ENCODE measurements around the gene ZC2HC1B.
A peak's percentile ranks its signal among the peaks of the same experiment; 100 is the strongest.
"Not testable (repeated sequence)": the region's sequence is repeated elsewhere in the genome, so short reads cannot be mapped to it uniquely, and the experiment has no call there.

Gene ZC2HC1B

DNA sequence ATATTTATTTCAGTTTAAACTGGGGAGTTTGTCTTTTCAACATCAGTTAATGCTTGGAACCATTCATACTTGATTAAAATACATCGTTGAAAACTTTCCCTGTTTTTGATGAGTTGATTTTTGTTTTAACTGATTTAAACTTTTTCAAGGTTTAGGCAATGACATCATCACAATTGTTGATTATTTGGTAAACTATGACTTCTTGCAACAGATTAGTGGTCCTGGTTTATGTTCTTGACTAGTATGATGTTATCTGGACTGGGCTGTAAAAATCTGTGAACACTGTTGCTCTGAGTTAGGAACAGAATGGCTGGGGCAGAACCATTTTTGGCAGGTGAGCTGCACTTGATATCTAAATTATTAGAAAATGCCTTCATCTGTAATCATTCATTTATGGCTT lies at the start of gene ZC2HC1B:
Gene ZC2HC1B, plus strand, starts transcription at position 241 of the 400 bp plus-strand sequence. Its CDS starts 66 bp downstream, at position 307.
- DNase-seq, result no peak

GRCh38 chr6:143817621-143818020 lies 46.7 kb upstream of the ZC2HC1B start:
- DNase-seq, result no peak

DNA sequence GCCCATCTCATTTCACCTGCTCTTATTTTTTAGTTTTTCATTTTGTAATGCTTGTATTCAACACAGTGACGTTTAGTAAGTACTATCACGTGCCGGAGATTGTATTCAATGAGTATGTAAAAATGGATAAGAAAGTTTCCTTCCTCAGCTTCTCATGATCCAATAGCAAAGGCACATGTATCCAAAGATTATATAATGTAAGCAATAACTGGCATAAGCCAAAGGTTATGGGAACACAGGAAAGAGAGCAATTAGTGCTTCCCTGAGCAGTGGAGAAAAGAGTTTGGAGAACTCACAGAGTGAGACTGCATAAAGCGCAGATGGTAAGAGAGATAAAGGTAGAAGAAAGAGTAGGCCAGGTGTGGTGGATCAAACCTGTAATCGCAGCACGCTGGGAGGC lies 42.9 kb upstream of the ZC2HC1B start:
- DNase-seq, result no peak

- DNase-seq, result no peak
Measured at GRCh38 chr6:143822584-143823024, 41.7 kb upstream of the ZC2HC1B start.

DNA sequence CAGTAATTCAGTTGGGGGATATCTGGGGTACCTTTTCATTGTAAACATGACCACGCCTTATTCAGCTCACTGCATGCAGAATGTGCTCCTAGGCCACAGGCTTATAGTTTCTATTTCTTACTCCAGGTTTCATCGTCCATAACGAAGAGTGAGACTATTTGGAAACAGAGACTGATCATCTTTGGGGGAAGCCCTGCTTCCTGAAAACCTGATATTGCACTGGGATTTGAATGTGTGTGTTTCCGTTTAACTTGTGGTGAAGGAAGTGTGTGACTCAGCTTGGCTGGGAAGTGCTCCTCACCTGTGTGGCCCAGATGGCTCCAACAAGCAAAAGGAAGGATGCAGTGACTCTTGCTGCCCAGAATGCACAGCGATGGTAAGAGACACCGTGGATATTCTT lies 40.7 kb upstream of the ZC2HC1B start:
- DNase-seq, result no peak

GRCh38 chr6:143828572-143828971 lies 35.7 kb upstream of the ZC2HC1B start:
- no peak for DNase-seq

- no peak for DNase-seq
Measured at GRCh38 chr6:143836150-143836549, 28.1 kb upstream of the ZC2HC1B start.

- no peak for DNase-seq
Measured at GRCh38 chr6:143838395-143838794, 25.9 kb upstream of the ZC2HC1B start.

GRCh38 chr6:143839196-143839595 lies 25.1 kb upstream of the ZC2HC1B start:
- DNase-seq, result no peak

- no peak for DNase-seq
Measured at GRCh38 chr6:143840595-143841265, 23.5 kb upstream of the ZC2HC1B start.

DNA sequence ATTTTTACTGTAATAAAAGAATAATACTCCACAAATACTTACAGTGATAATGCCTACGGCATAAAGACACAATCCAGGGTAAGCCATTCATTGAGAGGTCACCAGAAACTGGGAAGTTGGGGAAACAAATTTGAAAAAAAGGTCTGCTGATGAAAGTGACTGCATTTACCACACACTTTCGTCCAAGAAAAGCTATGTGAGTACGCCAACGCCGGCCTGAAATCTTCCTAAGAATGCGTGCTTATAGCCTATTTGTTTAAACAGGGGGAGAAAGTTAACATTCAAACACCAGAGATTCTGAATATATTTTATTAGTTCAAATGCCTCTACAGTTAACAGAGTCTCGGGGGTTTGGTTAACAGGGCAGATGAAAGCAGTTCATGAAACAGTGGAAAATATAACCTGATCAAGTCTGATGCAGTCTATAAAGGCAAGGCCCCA lies 21.8 kb upstream of the ZC2HC1B start:
- DNase-seq, result no peak

DNA sequence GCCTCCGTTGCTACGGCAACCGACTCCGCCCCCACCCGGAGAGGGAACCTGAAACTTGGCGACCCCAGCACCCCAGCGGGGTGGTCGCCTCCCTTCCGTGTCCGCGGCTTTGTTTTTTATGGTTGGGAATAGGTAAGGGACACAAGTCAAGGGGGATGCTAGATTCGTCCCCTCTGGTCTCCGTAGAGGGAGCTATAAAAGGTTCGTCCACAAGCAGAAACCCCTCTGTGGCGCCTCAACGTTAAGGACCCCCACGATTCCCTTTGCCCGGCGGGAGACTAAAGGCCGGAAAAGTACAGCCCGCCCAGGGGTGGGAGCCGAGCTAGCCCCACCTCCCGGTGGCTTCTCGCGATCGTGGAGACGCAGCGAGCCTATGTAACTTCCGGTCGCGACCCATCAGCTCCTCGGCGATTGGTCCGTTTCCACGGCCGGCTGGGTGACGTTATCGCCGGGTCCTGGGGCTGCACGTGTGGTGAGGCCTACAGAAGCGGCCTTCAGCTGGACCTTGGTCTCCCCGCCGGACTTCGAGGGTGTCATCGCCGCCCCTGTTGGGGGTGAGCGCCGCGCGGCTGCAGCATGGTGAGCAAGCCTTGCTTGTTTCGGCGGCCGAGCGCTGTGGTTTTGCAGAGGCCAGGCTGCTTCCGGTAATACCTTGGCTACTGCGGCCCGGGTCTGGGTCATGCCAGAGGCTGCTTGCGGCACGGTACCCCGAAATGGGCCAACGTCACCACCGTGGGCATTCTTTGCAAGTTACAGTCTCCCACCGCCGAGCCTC lies 21.2 kb upstream of the ZC2HC1B start, which contains the start of gene LTV1:
Gene LTV1, plus strand, starts transcription at position 437 of the 775 bp plus-strand sequence. Its CDS starts 140 bp downstream, at position 577.
- DNase-seq, result peak; percentile 96

GRCh38 chr6:143843677-143843999 lies 20.6 kb upstream of the ZC2HC1B start:
- DNase-seq, result peak; percentile 24

DNA sequence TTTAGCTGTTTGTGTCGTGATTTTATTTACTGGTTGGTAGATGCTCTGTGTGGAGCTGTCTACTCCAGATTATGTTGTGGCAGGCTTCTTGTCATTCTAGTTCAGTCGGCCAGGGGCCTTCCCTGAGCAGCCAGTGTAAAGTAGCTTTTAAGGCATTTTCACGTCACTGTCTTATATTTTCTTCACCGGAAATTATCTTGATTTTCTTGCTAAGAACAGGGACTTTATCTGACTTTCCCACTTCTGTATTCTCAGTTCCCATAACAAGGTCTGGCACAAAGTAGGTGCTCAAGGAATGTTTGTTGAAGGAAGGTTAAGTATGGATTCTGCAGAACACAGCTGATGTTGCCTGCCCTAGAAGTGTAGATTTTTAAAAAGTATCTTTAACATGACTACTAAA lies 20.3 kb upstream of the ZC2HC1B start:
- DNase-seq, result no peak

- no peak for DNase-seq
Measured at GRCh38 chr6:143845033-143845432, 19.2 kb upstream of the ZC2HC1B start.

- not testable (repeated sequence) for DNase-seq
Measured at GRCh38 chr6:143851706-143852105, 12.6 kb upstream of the ZC2HC1B start.

- DNase-seq, result not testable (repeated sequence)
Measured at GRCh38 chr6:143855057-143855456, 9.2 kb upstream of the ZC2HC1B start.

DNA sequence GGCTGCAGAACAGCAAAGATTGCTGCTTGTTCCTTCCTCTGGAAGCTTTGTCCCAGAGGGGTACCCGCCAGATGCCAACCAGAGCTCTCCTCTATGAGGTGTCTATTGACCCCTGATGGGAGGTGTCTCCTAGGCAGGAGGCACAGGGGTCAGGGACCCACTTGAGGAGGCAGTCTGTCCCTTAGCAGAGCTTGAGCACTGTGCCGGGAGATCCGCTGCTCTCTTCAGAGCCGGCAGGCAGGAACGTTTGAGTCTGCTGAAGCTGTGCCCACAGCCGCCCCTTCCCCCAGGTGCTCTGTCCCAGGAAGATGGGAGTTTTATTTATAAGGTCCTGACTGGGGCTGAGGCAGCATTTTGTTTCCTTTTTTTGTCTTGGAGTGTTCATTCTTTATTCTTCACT lies 7.5 kb upstream of the ZC2HC1B start:
- DNase-seq, result not testable (repeated sequence)

DNA sequence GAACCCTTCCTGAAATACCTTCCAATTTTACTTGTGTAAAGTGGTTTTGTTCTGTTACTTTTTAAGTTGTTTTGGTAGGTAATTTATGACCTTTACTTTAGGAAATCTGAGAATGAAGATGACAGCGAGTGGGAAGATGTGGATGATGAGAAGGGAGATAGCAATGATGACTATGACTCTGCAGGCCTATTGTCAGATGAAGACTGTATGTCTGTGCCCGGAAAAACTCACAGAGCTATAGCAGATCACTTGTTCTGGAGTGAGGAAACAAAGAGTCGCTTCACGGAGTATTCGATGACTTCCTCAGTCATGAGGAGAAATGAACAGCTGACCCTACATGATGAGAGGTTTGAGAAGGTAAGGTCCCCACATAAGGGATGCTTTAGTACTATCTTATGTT lies 6.6 kb upstream of the ZC2HC1B start:
- DNase-seq, result no peak

DNA sequence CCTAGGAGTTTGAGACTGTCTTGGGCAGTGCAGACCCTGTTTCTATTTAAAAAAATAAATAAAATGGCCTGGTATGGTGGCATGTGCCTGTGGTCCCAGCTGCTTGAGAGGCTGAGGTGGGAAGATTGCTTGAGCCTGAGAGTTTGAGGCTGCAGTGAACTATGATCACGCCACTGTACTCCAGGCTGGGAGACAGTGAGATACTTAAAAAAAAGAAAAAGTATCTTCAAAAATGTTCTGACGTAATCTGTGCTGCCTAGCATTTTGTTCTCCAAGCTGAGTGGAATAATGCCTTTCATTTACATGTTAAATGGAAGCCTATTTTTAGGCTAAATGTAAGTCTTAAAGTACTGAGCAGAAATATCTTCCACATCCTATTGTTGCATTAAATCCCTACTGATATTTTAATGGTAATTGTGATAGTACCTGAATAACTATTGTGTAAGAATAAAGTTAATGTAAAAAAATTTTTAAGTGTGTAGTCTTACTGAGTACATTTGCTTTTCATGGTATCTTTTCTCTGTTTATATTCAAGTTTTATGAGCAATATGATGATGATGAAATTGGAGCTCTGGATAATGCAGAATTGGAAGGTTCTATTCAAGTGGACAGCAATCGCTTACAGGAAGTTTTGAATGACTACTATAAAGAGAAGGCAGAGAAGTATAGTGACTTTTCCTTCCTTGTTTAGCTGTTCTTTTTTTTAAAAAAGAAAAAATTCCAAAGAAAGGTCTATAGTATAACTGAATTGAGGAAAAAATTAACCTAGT lies 4.2 kb upstream of the ZC2HC1B start:
- DNase-seq, result no peak

DNA sequence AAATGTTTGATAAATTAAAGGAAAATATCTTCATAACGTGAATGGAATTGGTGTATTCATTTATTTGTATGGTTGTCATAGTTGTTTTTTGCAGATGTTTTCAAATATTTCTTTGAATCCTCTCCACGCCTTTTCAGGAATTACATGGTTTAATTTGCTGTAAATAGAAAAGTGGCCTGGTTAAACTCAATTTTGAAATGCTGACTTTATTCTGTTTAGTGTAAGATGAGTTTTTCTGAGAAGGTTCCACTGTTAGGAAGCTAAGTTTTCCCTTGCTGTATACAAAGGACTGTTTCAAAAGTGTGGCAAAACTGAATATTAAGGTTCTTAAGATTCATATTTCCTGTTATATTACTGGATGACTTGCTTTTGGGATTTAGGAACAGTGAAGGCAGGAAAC lies 503 bp upstream of the ZC2HC1B start:
- no peak for DNase-seq

DNA sequence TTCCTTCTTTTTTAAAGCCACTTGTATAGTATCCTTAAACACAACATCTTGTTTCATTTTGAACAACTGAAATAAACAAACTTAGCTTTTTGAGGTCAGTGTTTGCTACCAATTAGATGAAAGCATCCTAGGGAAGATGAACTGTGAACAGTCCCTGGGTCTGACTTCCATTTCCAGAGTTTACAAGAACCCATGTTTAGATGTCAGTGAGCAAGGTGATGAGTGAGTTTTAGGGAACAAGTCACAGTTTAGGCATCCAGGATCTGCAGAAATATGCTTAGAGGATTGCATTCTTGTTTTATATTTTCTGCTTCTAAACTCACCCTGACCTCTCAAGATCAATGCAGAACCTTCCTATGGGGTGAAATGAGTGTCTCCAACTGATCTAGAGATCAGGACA lies 3.0 kb downstream of the ZC2HC1B start:
- no peak for DNase-seq

GRCh38 chr6:143868808-143869207 lies 4.5 kb downstream of the ZC2HC1B start:
- not testable (repeated sequence) for DNase-seq
